NCI-H146 treated with DMSO at 0.1 percent for 48 hours (cell line): ENCODE data around the gene DDR2.

ENCODE experiments used
- DNase-seq: peaks from one replicate; lab custom pipeline; 2025; ENCODE audit not compliant: unreplicated experiment; lab: John Stamatoyannopoulos, UW

The DDR2 gene

DNA sequence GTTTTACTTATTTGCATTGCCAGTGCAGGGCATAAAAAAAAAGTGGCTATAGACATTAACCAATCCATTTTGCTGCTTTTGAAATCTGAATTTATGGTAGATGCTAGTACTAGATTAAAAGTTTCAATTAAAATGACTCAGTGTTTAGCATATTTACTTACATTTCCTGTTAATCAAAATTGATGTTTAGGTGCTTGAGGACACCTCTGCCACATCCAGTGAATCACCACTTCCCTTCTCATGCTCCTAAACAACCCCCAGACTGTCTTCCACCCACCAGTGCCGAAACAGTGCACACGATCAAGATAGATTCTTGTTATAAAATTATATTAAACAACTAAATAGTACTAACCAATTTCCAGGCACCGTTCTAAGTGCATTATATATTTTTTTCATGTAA, 191.0 kb downstream of the DDR2 start:
- DNase-seq, result no peak

DNA sequence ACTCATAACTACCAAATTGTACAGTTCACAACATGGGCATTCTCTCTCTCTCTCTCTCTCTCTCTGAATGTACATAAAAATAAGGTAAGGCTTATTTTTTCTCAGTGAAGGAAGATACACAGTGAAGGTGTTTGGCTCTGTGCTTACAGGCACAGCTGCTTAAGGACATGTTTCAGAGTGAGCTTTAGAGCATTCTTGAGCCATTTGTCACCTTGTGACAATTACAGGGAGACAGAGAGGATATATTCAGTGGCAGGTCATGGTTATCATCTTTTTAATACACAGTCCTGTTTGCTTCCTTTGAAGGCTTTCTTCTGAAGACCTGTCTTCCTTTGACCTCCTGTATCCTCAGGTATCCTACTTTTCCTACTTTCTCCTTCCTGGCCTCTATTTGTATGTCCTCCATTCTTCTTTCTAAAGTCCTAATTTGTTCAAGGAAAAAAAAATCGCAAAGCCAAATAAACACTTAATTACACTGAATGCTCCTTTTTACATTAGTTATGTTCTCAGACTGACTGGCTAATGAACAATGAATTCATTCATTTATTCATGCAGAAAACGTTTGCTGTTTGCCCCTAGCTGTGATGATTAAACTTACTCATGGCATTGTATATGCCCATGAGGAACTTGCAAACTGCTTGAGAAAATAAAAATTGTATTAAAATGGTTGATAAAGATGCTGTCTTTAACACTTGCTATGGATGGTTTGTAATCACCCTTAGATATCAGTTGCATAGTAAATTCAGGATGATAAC, 191.7 kb downstream of the DDR2 start:
- no peak for DNase-seq

DNA sequence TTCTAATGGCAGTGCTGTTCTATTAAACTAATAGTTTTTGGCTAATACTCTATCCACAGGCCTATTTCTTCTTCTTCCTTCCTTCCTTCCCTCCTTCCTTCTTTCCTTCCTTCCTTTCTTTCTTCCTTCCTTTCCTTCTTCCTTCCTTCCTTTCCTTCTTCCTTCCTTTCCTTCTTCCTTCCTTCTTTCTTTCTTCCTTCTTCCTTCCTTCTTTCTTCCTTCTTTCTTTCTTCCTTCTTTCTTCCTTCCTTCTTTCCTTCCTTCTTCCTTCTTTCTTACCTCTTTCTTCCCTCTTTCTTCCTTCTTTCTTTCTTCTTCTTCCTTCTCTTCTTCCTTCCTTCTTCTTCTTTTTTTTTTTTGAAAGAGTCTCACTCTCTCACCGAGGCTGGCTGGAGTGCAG, 197.0 kb downstream of the DDR2 start:
- DNase-seq, result no peak

DNA sequence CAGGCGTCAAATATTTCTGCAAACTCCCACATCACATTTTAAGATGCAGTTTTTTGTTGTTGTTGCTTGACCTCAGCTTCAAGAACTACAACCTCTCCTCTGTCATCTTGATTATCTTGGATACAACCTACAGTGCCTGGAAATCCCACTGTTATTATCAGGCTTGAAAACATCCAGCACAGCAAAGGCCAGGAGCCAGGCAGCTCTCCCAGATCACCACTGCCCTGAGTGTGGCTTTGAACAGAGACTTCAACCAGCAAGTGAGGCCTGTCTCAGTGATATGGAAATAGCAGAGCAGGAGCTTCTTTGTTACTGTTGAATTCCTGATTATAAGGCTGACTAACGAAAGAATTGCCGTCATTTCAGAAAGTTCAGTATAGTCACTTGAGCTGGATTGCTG, 200.2 kb downstream of the DDR2 start:
- no peak for DNase-seq

DNA sequence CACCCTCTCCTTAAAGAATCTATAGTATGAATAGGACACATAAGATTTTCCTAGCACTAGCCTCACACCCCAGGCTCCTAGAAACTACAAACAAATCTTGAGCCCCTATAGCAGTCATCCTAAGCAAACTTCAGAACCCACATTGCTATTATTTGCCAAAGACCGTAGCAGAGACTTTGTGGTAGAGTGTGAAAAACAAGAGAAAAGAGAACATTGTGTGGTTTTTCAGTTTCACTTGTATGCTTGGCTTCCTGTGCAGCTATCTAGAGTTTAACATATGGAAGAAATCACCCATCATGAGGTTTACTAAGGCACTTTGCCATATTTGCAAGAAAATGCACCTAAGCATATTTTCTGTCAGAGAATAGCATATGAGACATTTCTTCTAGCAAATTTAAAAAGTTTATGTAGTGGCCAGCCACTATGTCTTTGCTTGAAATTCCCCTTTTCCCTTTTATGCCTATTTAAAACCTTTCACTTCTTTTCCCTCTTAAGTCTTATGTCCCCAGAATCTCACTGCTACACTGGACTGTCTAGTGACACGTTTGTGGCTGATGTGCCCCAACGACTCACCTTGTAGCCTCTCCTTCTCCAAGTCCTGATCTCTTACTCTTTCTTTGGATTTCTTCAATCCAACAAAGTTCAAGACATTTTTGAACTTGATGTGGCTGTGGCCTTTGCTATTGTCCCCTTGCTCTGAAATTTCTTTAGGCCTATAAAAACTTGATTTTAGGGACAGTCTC, 203.1 kb downstream of the DDR2 start:
- no peak for DNase-seq
